OCI-LY3 (cell line): ENCODE results near the gene IRAK3.

Experiments
- H2AFZ ChIP-seq: fragments of 200-600, 300-600 bp; shearing (Covaris generic); 2 replicates; pipeline ENCODE4 v1.6.0; 2014; ENCODE audit warnings: antibody characterized with exemption, low read depth, low read length
- H3K27ac ChIP-seq: fragments of 200-600, 300-600 bp; sonication (generic); 2 replicates; pipeline ENCODE4 v1.5.1; 2014; ENCODE audit warnings: mild to moderate bottlenecking, low read length, moderate library complexity, mixed read lengths
- H3K27me3 ChIP-seq: fragments of 200-600, 300-600 bp; sonication (generic); 2 replicates; pipeline ENCODE4 v1.6.1; 2014; ENCODE audit warnings: low read depth, low read length, mixed read lengths
- H3K36me3 ChIP-seq: fragments of 200-600, 300-600 bp; sonication (generic); replicated peaks from 2 replicates; pipeline ENCODE3; 2014; ENCODE audit warnings: low read depth, low read length, mixed read lengths
- H3K4me1 ChIP-seq: fragments of 300-600, 200-600 bp; sonication (generic); 2 replicates; pipeline ENCODE4 v1.6.1; 2014; ENCODE audit warnings: low read length, mixed read lengths
- H3K4me2 ChIP-seq: fragments of 200-600, 300-600 bp; sonication (generic); 2 replicates; pipeline ENCODE4 v1.6.1; 2014; ENCODE audit warnings: low read length, mixed read lengths
- H3K4me3 ChIP-seq: fragments of 300-600, 200-600 bp; sonication (generic); 2 replicates; pipeline ENCODE4 v1.5.1; 2014; ENCODE audit warnings: antibody characterized with exemption, mild to moderate bottlenecking, low read length, moderate library complexity
- H3K79me2 ChIP-seq: fragments of 300-600, 200-600 bp; shearing (Covaris generic); 2 replicates; pipeline ENCODE4 v1.6.1; 2014; ENCODE audit warnings: mild to moderate bottlenecking, low read length, mixed read lengths
- H3K9ac ChIP-seq: fragments of 300-600, 200-600 bp; shearing (Covaris generic); 2 replicates; pipeline ENCODE4 v1.6.0; 2014; ENCODE audit warnings: mild to moderate bottlenecking, low read length, moderate library complexity
- H3K9me3 ChIP-seq: fragments of 200-600, 300-600 bp; shearing (Covaris generic); 2 replicates; pipeline ENCODE4 v1.6.1; 2014; ENCODE audit warnings: low read length, mixed read lengths; ENCODE audit not compliant: insufficient read depth
- H4K20me1 ChIP-seq: fragments of 200-600, 300-600 bp; sonication (generic); 2 replicates; pipeline ENCODE4 v1.6.1; 2016; ENCODE audit warnings: low read length, mixed read lengths; ENCODE audit not compliant: insufficient read depth
- CTCF ChIP-seq: fragments of 200-600, 300-600 bp; sonication (generic); IDR thresholded peaks from 2 replicates; pipeline ENCODE4 v1.5.1; 2014; ENCODE audit warnings: antibody characterized with exemption, low read length, low read depth
- EZH2phosphoT487 ChIP-seq: fragments of 200-600 bp; shearing (Covaris generic); IDR thresholded peaks from 2 replicates; pipeline ENCODE4 v1.6.1; 2018; ENCODE audit warnings: antibody characterized with exemption, mixed run types, low read depth

The IRAK3 gene

GRCh38 chr12:66239295-66239694 is 50.3 kb downstream of the IRAK3 start:
- no peak for TF ChIP-seq EZH2phosphoT487
- H3K27ac ChIP-seq, result no peak overlapping the region
- H3K36me3 ChIP-seq, result no peaks in the 10 kb centered on the region
- H3K9me3 ChIP-seq, result no peaks in the 10 kb centered on the region
- H2AFZ ChIP-seq, result no peak overlapping the region
- H3K27me3 ChIP-seq, result no peaks in the 10 kb centered on the region
- no peaks in the 10 kb centered on the region for H4K20me1 ChIP-seq
- H3K9ac ChIP-seq, result no peak overlapping the region
- no peaks in the 10 kb centered on the region for H3K79me2 ChIP-seq
- no peak overlapping the region for H3K4me3 ChIP-seq
- H3K4me1 ChIP-seq, result peaks cover 30% of the 10 kb centered on the region
- no peak overlapping the region for H3K4me2 ChIP-seq

- H3K36me3 ChIP-seq, result no peaks in the 10 kb centered on the region
- no peak for TF ChIP-seq CTCF
- no peak for TF ChIP-seq EZH2phosphoT487
- H2AFZ ChIP-seq, result no peak overlapping the region
These were observed 51.2 kb downstream of the IRAK3 start for GRCh38 chr12:66240096-66240820.

GRCh38 chr12:66241061-66242043 is 52.3 kb downstream of the IRAK3 start:
- no peaks in the 10 kb centered on the region for H3K27me3 ChIP-seq
- no peak overlapping the region for H3K4me3 ChIP-seq
- H3K36me3 ChIP-seq, result no peaks in the 10 kb centered on the region
- TF ChIP-seq CTCF (no peak), EZH2phosphoT487 (no peak)
- no peaks in the 10 kb centered on the region for H4K20me1 ChIP-seq
- no peak overlapping the region for H3K4me2 ChIP-seq
- H3K79me2 ChIP-seq, result no peaks in the 10 kb centered on the region
- no peak overlapping the region for H2AFZ ChIP-seq
- no peak overlapping the region for H3K9ac ChIP-seq
- peaks cover 22% of the 10 kb centered on the region for H3K4me1 ChIP-seq
- no peak overlapping the region for H3K27ac ChIP-seq
- no peaks in the 10 kb centered on the region for H3K9me3 ChIP-seq

More at GRCh38 chr12:66240096-66240820, 51.2 kb downstream of the IRAK3 start:
- Histone ChIP-seq H3K9me3 (no peaks in the 10 kb centered on the region), H3K4me3 (no peak overlapping the region), H3K4me1 (peaks cover 26% of the 10 kb centered on the region), H3K79me2 (no peaks in the 10 kb centered on the region), H3K4me2 (no peak overlapping the region), H3K27me3 (no peaks in the 10 kb centered on the region), H3K9ac (no peak overlapping the region), H3K27ac (no peak overlapping the region), H4K20me1 (no peaks in the 10 kb centered on the region)

- no peak for TF ChIP-seq CTCF
- TF ChIP-seq EZH2phosphoT487, result no peak
- Histone ChIP-seq H3K27me3 (no peaks in the 10 kb centered on the region), H2AFZ (no peak overlapping the region), H3K4me1 (peaks cover 12% of the 10 kb centered on the region), H3K9me3 (no peaks in the 10 kb centered on the region), H3K36me3 (no peaks in the 10 kb centered on the region), H3K9ac (no peak overlapping the region), H3K79me2 (no peaks in the 10 kb centered on the region), H4K20me1 (no peaks in the 10 kb centered on the region), H3K4me2 (no peak overlapping the region), H3K4me3 (no peak overlapping the region), H3K27ac (no peak overlapping the region)
These were observed 53.3 kb downstream of the IRAK3 start for GRCh38 chr12:66242311-66242710.
